GM18519 (cell line): Measurements from ENCODE around the gene HELZ2.

Experiments used
- ATAC-seq: cut with Tn5 transposase; IDR thresholded peaks from one replicate; pipeline ENCODE4 v1.9.1; 2021; ENCODE audit warnings: mild to moderate bottlenecking, moderate library complexity; ENCODE audit not compliant: unreplicated experiment, low FRiP score

HELZ2 gene

GRCh38 chr20:63598479-63599395, 24.7 kb upstream of the HELZ2 start:
- ATAC-seq: no peak

- ATAC-seq: no peak
Measured at GRCh38 chr20:63597651-63598478, 23.8 kb upstream of the HELZ2 start.

- no peak for ATAC-seq
Measured at GRCh38 chr20:63596423-63596822, 22.4 kb upstream of the HELZ2 start.

GRCh38 chr20:63595416-63596127, 21.5 kb upstream of the HELZ2 start:
- ATAC-seq: no peak

- ATAC-seq: no peak
Measured at GRCh38 chr20:63594043-63594561, 20.1 kb upstream of the HELZ2 start.

- no peak for ATAC-seq
Measured at GRCh38 chr20:63592661-63593060, 18.6 kb upstream of the HELZ2 start.

- ATAC-seq: no peak
Measured at GRCh38 chr20:63591786-63592355, 17.8 kb upstream of the HELZ2 start.

GRCh38 chr20:63591147-63591533, 17.1 kb upstream of the HELZ2 start:
- no peak for ATAC-seq

GRCh38 chr20:63590218-63591146, 16.4 kb upstream of the HELZ2 start:
- ATAC-seq: no peak

GRCh38 chr20:63589261-63590217, 15.5 kb upstream of the HELZ2 start:
- ATAC-seq: no peak

GRCh38 chr20:63588641-63589041, 14.6 kb upstream of the HELZ2 start:
- ATAC-seq: no peak

GRCh38 chr20:63587776-63588591, 13.9 kb upstream of the HELZ2 start:
- no peak for ATAC-seq

GRCh38 chr20:63587256-63587655, 13.2 kb upstream of the HELZ2 start:
- ATAC-seq: no peak

GRCh38 chr20:63586797-63587196, 12.8 kb upstream of the HELZ2 start:
- no peak for ATAC-seq

- ATAC-seq: no peak
Measured at GRCh38 chr20:63585616-63586565, 11.9 kb upstream of the HELZ2 start.

GRCh38 chr20:63582382-63583063, 8.5 kb upstream of the HELZ2 start:
- ATAC-seq: no peak
